GM19023 (cell line): ENCODE data around the gene PRKAR1B.
"Not testable (repeated sequence)": the region's sequence is repeated elsewhere in the genome, so short reads cannot be mapped to it uniquely, and the experiment has no call there.

Experiments
- ATAC-seq: cut with Tn5 transposase; IDR thresholded peaks from one replicate; pipeline ENCODE4 v1.9.1; 2021; ENCODE audit warnings: mild to moderate bottlenecking, moderate library complexity; ENCODE audit not compliant: unreplicated experiment

PRKAR1B gene

DNA sequence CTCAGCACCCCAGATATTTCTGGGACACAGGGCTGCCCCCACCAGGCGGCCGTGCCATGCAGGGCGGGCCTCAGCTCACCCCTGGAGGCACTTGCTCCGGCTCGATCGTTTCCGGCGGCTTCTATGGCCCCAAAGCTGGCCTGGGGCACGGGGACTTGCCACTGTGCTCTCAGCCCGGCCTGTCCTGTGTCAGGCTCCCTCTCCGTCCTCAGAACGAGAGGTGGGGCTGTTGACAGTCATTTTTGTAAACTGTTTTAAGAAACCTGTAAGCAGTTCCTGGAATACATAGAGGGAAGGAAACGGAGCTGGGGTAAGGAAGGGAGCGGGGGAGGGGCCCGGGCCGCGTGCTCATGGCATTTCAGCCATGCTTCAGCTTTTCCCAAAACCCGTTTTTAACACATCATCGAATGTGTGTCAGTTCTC lies 30.7 kb upstream of the PRKAR1B start:
- ATAC-seq: no peak

DNA sequence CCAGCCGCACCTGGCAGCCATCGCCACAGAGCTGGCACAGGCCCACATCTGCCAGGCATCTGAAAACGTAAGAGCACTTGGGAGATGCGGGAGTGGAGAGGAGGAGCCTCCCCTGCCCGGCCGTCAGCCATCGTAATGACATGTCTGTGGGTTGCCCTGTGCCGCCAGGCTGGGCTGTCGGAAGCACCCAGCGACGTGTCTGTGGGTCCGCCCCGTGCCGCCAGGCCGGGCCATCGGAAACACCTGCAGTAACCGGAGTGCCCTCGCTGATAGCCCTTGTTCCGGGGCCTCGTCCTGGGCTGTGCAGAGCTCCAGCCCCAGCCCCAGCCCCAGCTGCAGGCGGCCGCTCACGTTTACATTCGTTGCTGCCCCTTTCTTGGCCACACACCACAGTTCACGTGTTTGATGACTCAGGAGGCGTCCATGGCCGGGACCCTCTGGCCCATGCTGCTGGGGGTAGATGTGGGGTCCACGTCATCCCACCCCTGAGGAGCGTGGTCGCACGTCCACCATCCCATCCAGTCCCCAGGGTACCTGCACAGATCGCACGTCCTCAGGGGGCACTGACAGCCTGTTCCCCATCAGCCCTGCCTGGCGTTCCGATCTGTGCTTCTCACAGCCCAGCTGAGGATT lies 30.0 kb upstream of the PRKAR1B start:
- ATAC-seq: no peak

GRCh38 chr7:756231-756927 lies 29.3 kb upstream of the PRKAR1B start:
- no peak for ATAC-seq

GRCh38 chr7:755413-755805 lies 28.3 kb upstream of the PRKAR1B start:
- no peak for ATAC-seq

DNA sequence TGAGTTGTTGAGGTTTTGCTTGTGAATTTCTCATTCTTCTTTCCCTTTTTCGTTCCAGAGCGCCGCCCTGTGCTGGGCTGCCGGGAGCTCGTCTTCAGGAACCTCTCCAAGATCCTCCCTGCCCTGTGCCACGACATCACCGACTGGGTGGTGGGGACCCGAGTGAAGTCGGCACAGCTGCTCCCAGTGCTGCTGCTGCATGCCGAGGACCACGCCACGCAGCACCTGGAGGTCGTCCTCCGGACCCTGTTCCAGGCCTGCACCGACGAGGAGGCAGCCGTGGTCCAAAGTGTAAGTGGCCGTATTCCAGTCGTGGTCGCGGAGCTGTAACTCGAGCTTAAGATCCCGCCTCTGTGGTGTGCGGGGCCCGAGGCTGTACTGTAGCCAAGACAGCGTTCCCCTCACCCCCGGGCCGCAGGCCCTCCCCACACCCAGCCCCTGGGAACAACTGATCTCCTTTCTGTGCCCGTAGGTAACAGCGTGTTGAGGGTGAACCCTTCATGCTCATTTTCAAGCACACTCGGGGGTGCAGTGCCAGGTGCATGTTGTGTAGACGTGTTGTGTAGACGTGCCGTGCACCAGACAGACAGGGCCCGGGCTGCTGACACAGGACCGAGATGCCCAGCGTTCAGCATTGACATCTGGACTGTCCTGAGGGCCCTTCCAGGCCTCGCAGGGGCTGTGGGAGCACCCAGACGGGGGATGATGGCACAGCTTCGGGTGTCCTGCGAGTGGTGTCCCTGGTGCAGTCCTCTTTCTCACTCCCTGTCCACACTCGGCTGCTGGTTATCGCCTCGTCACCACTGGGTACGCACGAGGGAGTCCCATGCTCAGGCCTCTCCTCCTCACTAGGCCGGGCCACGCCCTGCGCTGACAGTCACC lies 27.7 kb upstream of the PRKAR1B start:
- ATAC-seq: no peak

- ATAC-seq: no peak
Observed at GRCh38 chr7:753190-753589, 26.1 kb upstream of the PRKAR1B start.

DNA sequence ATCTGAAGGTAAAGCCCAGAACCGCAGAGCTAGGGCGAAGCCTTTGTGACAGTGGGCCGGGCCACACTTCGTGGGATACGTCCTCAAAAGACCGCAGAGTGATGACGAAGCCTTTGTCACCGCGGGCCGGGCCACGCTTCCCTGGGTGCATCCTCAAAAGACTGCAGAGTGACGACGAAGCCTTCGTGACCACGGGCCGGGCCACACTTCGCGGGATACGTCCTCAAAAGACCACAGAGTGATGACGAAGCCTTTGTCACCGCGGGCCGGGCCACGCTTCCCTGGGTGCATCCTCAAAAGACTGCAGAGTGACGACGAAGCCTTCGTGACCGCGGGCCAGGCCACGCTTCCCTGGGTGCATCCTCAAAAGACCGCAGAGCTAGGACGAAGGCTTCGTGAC lies 25.2 kb upstream of the PRKAR1B start:
- not testable (repeated sequence) for ATAC-seq

- ATAC-seq: no peak
Observed at GRCh38 chr7:751826-752225, 24.7 kb upstream of the PRKAR1B start.

- ATAC-seq: no peak
Observed at GRCh38 chr7:750111-750905, 23.2 kb upstream of the PRKAR1B start.

GRCh38 chr7:749140-749551 lies 22.1 kb upstream of the PRKAR1B start:
- no peak for ATAC-seq

GRCh38 chr7:748446-748845 lies 21.4 kb upstream of the PRKAR1B start:
- ATAC-seq: no peak

GRCh38 chr7:747186-747585 lies 20.1 kb upstream of the PRKAR1B start:
- no peak for ATAC-seq

GRCh38 chr7:746155-747061 lies 19.3 kb upstream of the PRKAR1B start:
- no peak for ATAC-seq

DNA sequence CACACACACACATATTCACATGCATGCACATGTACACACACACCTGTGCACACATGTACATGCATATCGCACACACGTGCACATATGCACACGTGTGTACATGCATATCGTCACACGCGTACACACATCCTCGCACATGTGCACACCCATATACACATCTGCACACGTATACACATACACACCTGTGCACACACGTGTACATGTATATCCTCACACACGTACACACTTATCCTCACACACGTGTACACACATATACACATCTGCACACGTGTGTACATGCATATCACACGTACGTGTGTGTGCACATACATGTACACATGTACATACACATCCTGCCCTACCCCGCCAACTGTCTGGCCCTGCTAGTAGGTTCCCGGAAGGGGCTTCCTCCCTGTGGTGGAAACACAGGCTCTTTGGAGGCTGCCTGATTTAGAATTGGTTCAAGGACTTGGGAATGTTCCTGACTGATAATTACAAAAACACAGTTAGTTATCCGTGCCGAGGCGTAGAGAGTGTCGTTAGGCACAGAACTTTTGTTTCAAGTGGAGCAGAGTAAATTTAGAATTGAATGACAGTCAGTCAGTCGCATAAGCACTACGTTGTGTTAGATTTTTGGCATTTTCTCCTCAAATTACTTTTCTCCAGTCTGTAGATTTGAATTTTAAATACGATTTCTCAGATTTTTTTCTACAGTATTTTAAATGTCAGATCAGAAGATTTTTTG lies 18.5 kb upstream of the PRKAR1B start:
- no peak for ATAC-seq

DNA sequence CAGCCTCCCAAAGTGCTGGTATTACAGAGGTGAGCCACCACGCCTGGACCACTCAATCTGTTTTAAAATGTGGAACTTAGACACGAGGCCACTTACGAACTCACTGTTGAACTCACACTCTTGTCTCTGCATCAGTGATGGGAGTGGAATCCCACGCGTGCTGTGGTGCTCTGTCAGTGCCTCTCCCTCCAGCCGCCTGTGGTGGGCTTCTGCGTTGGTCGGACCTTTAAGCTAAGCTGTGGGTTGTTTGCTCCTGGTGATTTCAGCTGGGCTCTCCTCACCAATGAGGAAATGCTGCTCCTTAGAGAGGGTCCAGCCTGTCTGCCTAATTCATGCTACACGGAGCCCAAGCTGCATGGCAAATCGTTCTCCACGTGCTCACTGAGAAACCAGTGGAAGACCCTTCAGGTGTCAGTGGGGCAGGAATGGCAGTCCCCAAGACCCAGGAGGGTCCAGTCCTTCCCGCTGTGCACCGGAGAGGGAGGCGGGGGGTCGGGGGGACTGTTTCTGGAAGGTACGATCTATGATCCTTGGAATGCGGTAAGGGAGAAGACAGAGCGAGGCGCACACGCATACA lies 17.9 kb upstream of the PRKAR1B start:
- no peak for ATAC-seq

- ATAC-seq: not testable (repeated sequence)
Observed at GRCh38 chr7:744128-744520, 17.0 kb upstream of the PRKAR1B start.

DNA sequence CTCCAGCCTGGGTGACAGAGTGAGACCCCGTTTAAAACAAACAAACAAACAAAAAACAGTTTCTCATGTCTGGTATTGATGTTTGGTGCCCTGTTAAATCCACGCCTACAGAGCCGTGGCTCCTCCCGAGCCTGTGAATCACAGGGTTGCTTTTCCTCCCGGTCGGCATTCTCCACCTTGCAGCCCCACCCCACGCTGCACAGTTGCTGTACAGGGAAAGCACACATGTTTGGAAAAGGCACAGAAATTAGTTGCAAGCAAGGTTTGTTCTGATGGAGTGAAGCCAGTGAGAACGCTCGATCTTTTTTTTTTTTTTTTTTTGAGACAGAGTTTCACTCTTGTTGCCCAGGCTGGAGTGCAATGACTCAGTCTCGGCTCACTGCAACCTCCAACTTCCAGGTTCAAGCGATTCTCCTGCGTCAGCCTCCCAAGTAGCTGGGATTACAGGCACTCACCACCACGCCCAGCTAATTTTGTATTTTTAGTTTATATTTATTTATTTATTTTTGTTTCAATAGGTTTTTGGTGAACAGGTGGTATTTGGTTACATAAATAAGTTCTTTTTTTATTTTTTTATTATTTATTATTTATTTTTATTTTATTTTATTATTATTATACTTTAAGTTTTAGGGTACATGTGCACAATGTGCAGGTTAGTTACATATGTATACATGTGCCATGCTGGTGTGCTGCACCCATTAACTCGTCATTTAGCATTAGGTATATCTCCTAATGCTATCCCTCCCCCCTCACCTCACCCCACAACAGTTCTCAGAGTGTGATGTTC lies 16.5 kb upstream of the PRKAR1B start:
- not testable (repeated sequence) for ATAC-seq

GRCh38 chr7:742791-743190 lies 15.7 kb upstream of the PRKAR1B start:
- ATAC-seq: no peak
